ENCODE data around the gene CHMP4A.

Gene CHMP4A

DNA sequence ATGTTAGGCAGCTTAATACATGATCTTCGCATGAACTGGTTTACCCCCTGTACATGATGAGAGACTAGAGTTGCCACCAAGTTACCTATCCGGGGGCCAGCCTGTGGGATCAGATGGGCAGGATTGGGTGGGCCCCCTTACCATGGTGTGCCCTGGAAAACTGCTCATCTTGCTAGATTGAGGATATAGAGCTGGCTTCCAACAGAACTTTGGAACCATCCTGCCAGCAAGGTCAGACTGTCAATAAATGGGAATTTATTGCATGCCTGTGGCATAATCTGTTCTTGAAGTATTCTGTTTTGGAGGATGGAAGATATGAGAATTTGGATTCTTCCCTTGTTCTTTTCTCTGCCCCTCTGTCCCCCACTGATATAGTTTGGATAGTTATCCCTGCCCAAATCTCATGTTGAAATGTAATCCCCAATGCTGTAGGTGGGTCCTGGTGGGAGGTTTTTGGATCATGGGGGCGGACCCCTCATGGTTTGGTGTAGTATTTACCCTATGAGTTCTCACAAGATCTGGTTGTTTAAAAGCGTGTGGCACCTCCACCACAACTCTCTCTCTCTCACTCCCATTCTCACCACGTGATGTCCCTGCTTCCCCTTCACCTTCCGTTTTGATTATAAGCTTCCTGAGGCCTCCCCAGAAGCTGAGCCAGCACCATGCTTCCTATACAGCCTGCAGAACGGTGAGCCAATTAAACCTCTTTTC, 14.3 kb downstream of the CHMP4A start:
- H3K9me3 Mint-ChIP-seq, result peaks cover 7% of the 10 kb centered on the region
- H3K27me3 Mint-ChIP-seq (ENCODE audit: low read depth), result no peaks in the 10 kb centered on the region
- peaks cover 34% of the 10 kb centered on the region for H3K4me1 Mint-ChIP-seq
- peaks cover 46% of the 10 kb centered on the region for H3K36me3 Mint-ChIP-seq (ENCODE audit: low read depth)
- peak overlapping the region; percentile 39 to 68 (median 64) for H3K4me3 Mint-ChIP-seq
- TF ChIP-seq, protein P1, sequence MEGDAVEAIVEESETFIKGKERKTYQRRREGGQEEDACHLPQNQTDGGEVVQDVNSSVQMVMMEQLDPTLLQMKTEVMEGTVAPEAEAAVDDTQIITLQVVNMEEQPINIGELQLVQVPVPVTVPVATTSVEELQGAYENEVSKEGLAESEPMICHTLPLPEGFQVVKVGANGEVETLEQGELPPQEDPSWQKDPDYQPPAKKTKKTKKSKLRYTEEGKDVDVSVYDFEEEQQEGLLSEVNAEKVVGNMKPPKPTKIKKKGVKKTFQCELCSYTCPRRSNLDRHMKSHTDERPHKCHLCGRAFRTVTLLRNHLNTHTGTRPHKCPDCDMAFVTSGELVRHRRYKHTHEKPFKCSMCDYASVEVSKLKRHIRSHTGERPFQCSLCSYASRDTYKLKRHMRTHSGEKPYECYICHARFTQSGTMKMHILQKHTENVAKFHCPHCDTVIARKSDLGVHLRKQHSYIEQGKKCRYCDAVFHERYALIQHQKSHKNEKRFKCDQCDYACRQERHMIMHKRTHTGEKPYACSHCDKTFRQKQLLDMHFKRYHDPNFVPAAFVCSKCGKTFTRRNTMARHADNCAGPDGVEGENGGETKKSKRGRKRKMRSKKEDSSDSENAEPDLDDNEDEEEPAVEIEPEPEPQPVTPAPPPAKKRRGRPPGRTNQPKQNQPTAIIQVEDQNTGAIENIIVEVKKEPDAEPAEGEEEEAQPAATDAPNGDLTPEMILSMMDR (IDR thresholded peaks at IDR 0.05; ENCODE audit: unreplicated experiment in 3 of 3), result no peak
- peak overlapping the region in 2 of 3 experiments; percentile 17 to 41 for H3K27ac Mint-ChIP-seq

- peaks cover 35% of the 10 kb centered on the region for H3K4me1 Mint-ChIP-seq
- TF ChIP-seq, protein P1 (IDR thresholded peaks at IDR 0.05; ENCODE audit: unreplicated experiment in 3 of 3), result no peak
- H3K9me3 Mint-ChIP-seq, result no peaks in the 10 kb centered on the region
- H3K27ac Mint-ChIP-seq, result peak overlapping the region; percentile 67 to 90 (median 82)
- H3K27me3 Mint-ChIP-seq (ENCODE audit: low read depth), result no peaks in the 10 kb centered on the region
- H3K36me3 Mint-ChIP-seq (ENCODE audit: low read depth), result peaks cover 44% of the 10 kb centered on the region
- peak overlapping the region; percentile 86 to 90 (median 89) for H3K4me3 Mint-ChIP-seq
Observed at GRCh38 chr14:24197056-24197450, 16.2 kb downstream of the CHMP4A start.

- Mint-ChIP-seq H3K4me3 (peak overlapping the region; percentile 90 to 99 (median 97)), H3K27ac (peak overlapping the region; percentile 95 to 97 (median 95)), H3K36me3 (ENCODE audit: low read depth) (peaks cover 41% of the 10 kb centered on the region), H3K27me3 (ENCODE audit: low read depth) (no peaks in the 10 kb centered on the region), H3K9me3 (no peaks in the 10 kb centered on the region), H3K4me1 (peaks cover 35% of the 10 kb centered on the region)
- TF ChIP-seq, protein P1 (IDR thresholded peaks at IDR 0.05; ENCODE audit: unreplicated experiment in 3 of 3), result no peak
Observed at GRCh38 chr14:24196071-24197055, 16.9 kb downstream of the CHMP4A start.

DNA sequence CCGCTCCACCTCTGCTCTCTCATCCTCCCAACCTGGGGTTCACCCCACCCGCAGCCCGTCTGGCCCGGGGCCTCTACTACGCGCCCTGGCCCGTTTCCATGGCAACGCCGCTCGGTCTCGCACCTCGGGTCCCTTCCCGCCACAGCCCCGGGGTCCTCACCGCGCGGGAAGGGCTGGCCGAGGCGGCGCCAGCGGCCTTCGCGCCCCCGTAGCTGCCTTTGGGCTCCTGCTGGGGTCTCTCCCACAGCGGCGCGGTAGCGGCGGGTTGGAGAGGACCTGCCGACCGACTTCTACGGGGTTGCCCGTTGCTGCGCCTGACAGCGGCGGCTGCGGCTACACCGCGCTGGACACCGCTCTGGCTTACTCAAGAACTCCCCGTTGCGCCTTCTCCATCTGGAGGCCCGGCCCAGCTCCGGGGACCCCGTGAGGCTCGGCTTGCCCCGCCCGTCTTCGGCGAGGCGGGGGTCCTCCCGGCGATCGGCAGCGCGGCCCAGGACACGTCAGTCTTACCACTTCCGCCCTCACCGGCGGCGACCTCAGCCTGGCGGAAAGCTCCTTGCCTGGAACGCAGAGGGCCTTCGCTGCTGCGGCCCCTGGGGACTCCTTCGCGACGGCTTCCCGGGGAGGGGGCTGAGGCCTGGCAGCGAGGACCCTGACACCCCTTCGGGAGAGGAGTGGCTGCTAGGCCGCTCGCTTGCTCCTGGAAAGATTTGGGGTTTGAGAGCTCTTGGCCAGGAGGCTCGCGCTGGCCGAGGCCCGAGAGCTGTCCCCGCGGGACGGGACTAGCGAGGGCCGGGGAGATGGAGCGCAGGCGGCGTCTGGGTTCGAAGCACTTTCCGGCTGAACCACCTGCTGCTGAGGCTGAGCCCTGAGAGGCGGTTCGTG, 17.9 kb downstream of the CHMP4A start, which contains the start of gene TM9SF1:
TSS of gene TM9SF1 (minus strand) at position 256 of the 885 bp plus-strand sequence. CDS start 422 bp downstream, outside the sequence.
- TF ChIP-seq, protein P1 (IDR thresholded peaks at IDR 0.05; ENCODE audit: unreplicated experiment in 3 of 3), result no peak
- H3K27me3 Mint-ChIP-seq (ENCODE audit: low read depth), result no peaks in the 10 kb centered on the region
- peaks cover 40% of the 10 kb centered on the region for H3K36me3 Mint-ChIP-seq (ENCODE audit: low read depth)
- no peaks in the 10 kb centered on the region for H3K9me3 Mint-ChIP-seq
- H3K4me3 Mint-ChIP-seq, result peak within 1 kb of the TSS; percentile 90 to 99 (median 97)
- H3K27ac Mint-ChIP-seq, result peak within 1 kb of the TSS; percentile 95 to 97 (median 95)
- H3K4me1 Mint-ChIP-seq, result peaks cover 35% of the 10 kb centered on the region

GRCh38 chr14:24194873-24195185, 18.5 kb downstream of the CHMP4A start:
- TF ChIP-seq, protein P1 (IDR thresholded peaks at IDR 0.05; ENCODE audit: unreplicated experiment in 3 of 3), result no peak
- Mint-ChIP-seq H3K4me1 (peaks cover 41% of the 10 kb centered on the region), H3K27me3 (ENCODE audit: low read depth) (no peaks in the 10 kb centered on the region), H3K9me3 (no peaks in the 10 kb centered on the region), H3K27ac (peak overlapping the region; percentile 95 to 97 (median 95)), H3K4me3 (peak overlapping the region; percentile 90 to 99 (median 97)), H3K36me3 (ENCODE audit: low read depth) (peaks cover 40% of the 10 kb centered on the region)
